Ovary (tissue), 3 donors: ENCODE measurements around the gene HEPHL1.

ENCODE experiments used
- EP300 ChIP-seq: sonication (generic); formaldehyde crosslinking; IDR thresholded peaks from one replicate; pipeline ENCODE4 v1.6.1; 2017; ENCODE audit warnings: antibody characterized with exemption
- POLR2A ChIP-seq: fragments of 450-650 bp; IDR thresholded peaks from one replicate; pipeline ENCODE4 v1.6.1; 2017; ENCODE audit warnings: antibody characterized with exemption, mild to moderate bottlenecking, moderate library complexity
- TF ChIP-seq, protein P1 (sequence below), 3 donors: fragments of 450-650 bp in 2 of 3; fragments of 200-600 bp in 1 of 3; IDR thresholded peaks; one replicate each; pipeline versions ENCODE4 v1.5.1 to v1.8.0; 2016 to 2022; ENCODE audit warnings: antibody characterized with exemption in 3 of 3, mild to moderate bottlenecking in 1 of 3
- donor health status: DM: no; HTN: no; CAD: no.

DNA sequence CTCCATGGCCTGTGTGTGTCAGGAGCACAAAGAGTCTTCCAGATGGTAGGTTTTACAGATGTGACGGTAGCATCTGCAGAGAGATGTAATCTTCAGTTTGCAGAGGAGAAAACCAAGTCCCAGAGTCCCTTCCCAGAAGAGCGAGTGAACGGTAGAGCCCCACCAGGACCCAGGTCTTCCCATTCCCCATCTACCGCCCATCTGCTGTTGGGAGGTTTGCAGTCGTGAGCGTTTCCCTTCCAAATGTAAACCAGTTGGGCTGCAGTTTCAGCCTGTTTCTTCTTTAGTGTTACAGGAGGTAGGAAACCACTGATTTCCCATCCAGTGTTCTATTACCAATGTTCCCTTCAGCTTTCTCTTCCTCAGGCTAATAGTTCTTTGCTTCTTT is 131.5 kb downstream of the HEPHL1 start:
- TF ChIP-seq, protein P1, sequence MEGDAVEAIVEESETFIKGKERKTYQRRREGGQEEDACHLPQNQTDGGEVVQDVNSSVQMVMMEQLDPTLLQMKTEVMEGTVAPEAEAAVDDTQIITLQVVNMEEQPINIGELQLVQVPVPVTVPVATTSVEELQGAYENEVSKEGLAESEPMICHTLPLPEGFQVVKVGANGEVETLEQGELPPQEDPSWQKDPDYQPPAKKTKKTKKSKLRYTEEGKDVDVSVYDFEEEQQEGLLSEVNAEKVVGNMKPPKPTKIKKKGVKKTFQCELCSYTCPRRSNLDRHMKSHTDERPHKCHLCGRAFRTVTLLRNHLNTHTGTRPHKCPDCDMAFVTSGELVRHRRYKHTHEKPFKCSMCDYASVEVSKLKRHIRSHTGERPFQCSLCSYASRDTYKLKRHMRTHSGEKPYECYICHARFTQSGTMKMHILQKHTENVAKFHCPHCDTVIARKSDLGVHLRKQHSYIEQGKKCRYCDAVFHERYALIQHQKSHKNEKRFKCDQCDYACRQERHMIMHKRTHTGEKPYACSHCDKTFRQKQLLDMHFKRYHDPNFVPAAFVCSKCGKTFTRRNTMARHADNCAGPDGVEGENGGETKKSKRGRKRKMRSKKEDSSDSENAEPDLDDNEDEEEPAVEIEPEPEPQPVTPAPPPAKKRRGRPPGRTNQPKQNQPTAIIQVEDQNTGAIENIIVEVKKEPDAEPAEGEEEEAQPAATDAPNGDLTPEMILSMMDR (IDR thresholded peaks at IDR 0.05): no peak
- TF ChIP-seq POLR2A (no peak), EP300 (no peak)
